ENCODE measurements around the gene SSTR3. TPM values are rescaled to one million over a fixed set of nuclear protein-coding genes. Genes with fewer than 3 reads are reported as not detected.

SSTR3 gene
- total and polyA plus RNA-seq, 7 donors, result 0.36 to 1.7 TPM; not detected in 5

- WGBS, 2 donors, result 23 to 27% methylated on average over 12 of the region's 12 CpGs
- no peaks in the 10 kb centered on the region for H3K36me3 ChIP-seq
- peak overlapping the region in 3 of 4 donors; percentile 15 to 27 (median 25) for H3K4me3 ChIP-seq
- H3K27me3 ChIP-seq, result peaks cover 0 to 50% (median 23%) of the 10 kb centered on the region in 3 donors
- no peaks in the 10 kb centered on the region for H3K9me3 ChIP-seq
- DNase-seq, result no peak
- H3K27ac ChIP-seq, result peak overlapping the region in 1 of 4 donors; percentile 12
- intact Hi-C loops (cut with DNase I), result no loop called here
- TF ChIP-seq CTCF (IDR thresholded peaks at IDR 0.05) (no peak), POLR2AphosphoS5 (IDR thresholded peaks at IDR 0.05) (no peak), EP300 (IDR thresholded peaks at IDR 0.05) (no peak), POLR2A (IDR thresholded peaks at IDR 0.05) (no peak)
- H3K4me1 ChIP-seq, result no peaks in the 10 kb centered on the region
Observed at GRCh38 chr22:37243402-37244113, 31.3 kb upstream of the SSTR3 start.

GRCh38 chr22:37242395-37242918, 30.2 kb upstream of the SSTR3 start:
- Histone ChIP-seq H3K4me3 (peak overlapping the region in 1 of 4 donors; percentile 25), H3K4me1 (no peaks in the 10 kb centered on the region), H3K36me3 (no peaks in the 10 kb centered on the region), H3K27ac (no peak overlapping the region), H3K9me3 (no peaks in the 10 kb centered on the region), H3K27me3 (peaks cover 0 to 58% (median 23%) of the 10 kb centered on the region in 3 donors)
- TF ChIP-seq POLR2AphosphoS5 (IDR thresholded peaks at IDR 0.05) (no peak), CTCF (IDR thresholded peaks at IDR 0.05) (no peak), EP300 (IDR thresholded peaks at IDR 0.05) (no peak), POLR2A (IDR thresholded peaks at IDR 0.05) (no peak)
- DNase-seq, result peak; percentile 73
- intact Hi-C loops (cut with DNase I), result no loop called here
- 38 to 59% methylated on average over 16 of the region's 16 CpGs for WGBS, 2 donors

- WGBS, 2 donors, result 50 to 79% methylated on average over 19 of the region's 19 CpGs
Observed at GRCh38 chr22:37241351-37242142, 29.3 kb upstream of the SSTR3 start.

GRCh38 chr22:37240941-37241320, 28.7 kb upstream of the SSTR3 start:
- H3K4me3 ChIP-seq, result no peak overlapping the region
- no peak for DNase-seq
- TF ChIP-seq POLR2AphosphoS5 (IDR thresholded peaks at IDR 0.05), result no peak
- TF ChIP-seq CTCF (IDR thresholded peaks at IDR 0.05), result no peak
- H3K27ac ChIP-seq, result no peak overlapping the region
- WGBS, 2 donors, result 82 to 90% methylated on average over 7 of the region's 7 CpGs
- H3K36me3 ChIP-seq, result no peaks in the 10 kb centered on the region
- H3K27me3 ChIP-seq, result peaks cover 0 to 74% (median 38%) of the 10 kb centered on the region in 3 donors
- no peaks in the 10 kb centered on the region for H3K4me1 ChIP-seq
- intact Hi-C loops (cut with DNase I), result no loop called here
- no peaks in the 10 kb centered on the region for H3K9me3 ChIP-seq

More at GRCh38 chr22:37241351-37242142, 29.3 kb upstream of the SSTR3 start:
- peaks cover 0 to 67% (median 32%) of the 10 kb centered on the region in 3 donors for H3K27me3 ChIP-seq
- H3K36me3 ChIP-seq, result no peaks in the 10 kb centered on the region
- H3K27ac ChIP-seq, result no peak overlapping the region
- H3K4me3 ChIP-seq, result no peak overlapping the region
- intact Hi-C loops (cut with DNase I), result no loop called here
- TF ChIP-seq POLR2AphosphoS5 (IDR thresholded peaks at IDR 0.05) (no peak), POLR2A (IDR thresholded peaks at IDR 0.05) (no peak), CTCF (IDR thresholded peaks at IDR 0.05) (no peak), EP300 (IDR thresholded peaks at IDR 0.05) (no peak)
- H3K9me3 ChIP-seq, result no peaks in the 10 kb centered on the region
- no peaks in the 10 kb centered on the region for H3K4me1 ChIP-seq
- no peak for DNase-seq

Data from sigmoid colon (tissue), 7 donors.